ENCODE data around the gene NREP. TPM values are rescaled to one million over a fixed set of nuclear protein-coding genes. Genes with fewer than 3 reads are reported as not detected.

Gene NREP
- total RNA-seq, 6 experiments from 2014 or later: 32.0 to 89.1 (median 35.1) TPM

- H3K4me3 Mint-ChIP-seq: no peak overlapping the region
- peaks cover 16% of the 10 kb centered on the region for H3K4me1 Mint-ChIP-seq (ENCODE audit: low read depth)
- no peak for TF ChIP-seq CTCF (IDR thresholded peaks at IDR 0.05)
- H3K27ac Mint-ChIP-seq: no peak overlapping the region
- H3K27me3 Mint-ChIP-seq (ENCODE audit: insufficient read depth): no peaks in the 10 kb centered on the region
- H3K9me3 Mint-ChIP-seq: no peaks in the 10 kb centered on the region
- peaks cover 4% of the 10 kb centered on the region; the same call in 1 of the 2 replicates for H3K36me3 Mint-ChIP-seq (ENCODE audit: low read depth)
- DNase-seq: no peak
Observed at GRCh38 chr5:111795142-111795541, 38.1 kb upstream of the NREP start.

DNA sequence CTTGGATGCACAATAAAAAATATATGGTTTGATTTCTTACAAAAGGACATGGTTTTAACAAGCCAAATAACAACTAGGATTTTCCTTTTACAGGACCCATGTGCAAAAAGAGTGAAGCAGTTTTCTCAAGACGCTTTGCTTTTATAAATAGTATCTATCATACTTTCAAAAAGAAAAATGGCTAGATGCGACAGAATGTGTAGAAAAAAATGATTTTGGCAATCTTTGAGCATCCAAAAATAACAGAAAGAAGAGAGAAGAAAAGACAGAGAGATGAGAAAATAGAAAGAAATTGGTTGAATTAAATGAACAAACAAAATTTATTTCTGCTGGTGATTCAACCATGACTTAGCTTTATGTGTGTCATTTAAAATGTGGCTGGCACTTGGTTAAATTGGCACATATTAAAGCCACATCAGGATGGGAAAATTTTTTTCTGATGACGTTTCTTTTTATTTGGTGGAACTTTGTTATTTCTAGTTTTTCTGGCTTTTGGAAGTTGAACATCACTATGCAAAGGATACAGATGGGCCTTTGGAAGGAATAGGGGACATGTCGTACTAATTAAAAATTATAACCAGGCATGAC lies 35.6 kb upstream of the NREP start:
- Mint-ChIP-seq H3K36me3 (ENCODE audit: low read depth) (peaks cover 4% of the 10 kb centered on the region; the same call in 1 of the 2 replicates), H3K4me3 (no peak overlapping the region), H3K9me3 (no peaks in the 10 kb centered on the region), H3K27ac (0 out of 2 replicates have a peak overlapping the region, but pooled peaks have one; percentile 6), H3K27me3 (ENCODE audit: insufficient read depth) (no peaks in the 10 kb centered on the region), H3K4me1 (ENCODE audit: low read depth) (peaks cover 16% of the 10 kb centered on the region)
- DNase-seq: peak; percentile 48
- no peak for TF ChIP-seq CTCF (IDR thresholded peaks at IDR 0.05)

DNA sequence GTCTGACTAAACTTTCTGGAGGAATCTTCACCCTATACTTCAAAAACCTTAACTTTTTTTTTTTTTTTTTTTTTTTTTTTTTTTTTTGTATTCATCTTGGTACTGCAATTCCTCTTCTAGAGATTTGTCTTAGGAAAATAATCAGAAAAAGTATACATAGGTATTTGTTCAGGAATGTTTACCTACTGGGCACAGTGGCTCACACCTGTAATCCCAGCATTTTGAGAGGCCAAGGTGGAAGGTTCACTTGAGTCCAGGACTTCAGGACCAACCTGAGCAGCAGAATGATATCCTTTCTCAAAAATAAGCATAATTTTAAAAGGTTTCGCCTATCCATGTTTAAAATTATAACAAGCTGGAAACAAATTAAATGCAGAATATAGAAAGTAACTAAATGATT lies 33.3 kb upstream of the NREP start:
- no peak overlapping the region for H3K4me3 Mint-ChIP-seq
- no peak for DNase-seq
- TF ChIP-seq CTCF (IDR thresholded peaks at IDR 0.05): no peak
- peaks cover 16% of the 10 kb centered on the region for H3K4me1 Mint-ChIP-seq (ENCODE audit: low read depth)
- H3K27ac Mint-ChIP-seq: no peak overlapping the region
- no peaks in the 10 kb centered on the region for H3K27me3 Mint-ChIP-seq (ENCODE audit: insufficient read depth)
- no peaks in the 10 kb centered on the region for H3K9me3 Mint-ChIP-seq
- no peaks in the 10 kb centered on the region for H3K36me3 Mint-ChIP-seq (ENCODE audit: low read depth)

DNA sequence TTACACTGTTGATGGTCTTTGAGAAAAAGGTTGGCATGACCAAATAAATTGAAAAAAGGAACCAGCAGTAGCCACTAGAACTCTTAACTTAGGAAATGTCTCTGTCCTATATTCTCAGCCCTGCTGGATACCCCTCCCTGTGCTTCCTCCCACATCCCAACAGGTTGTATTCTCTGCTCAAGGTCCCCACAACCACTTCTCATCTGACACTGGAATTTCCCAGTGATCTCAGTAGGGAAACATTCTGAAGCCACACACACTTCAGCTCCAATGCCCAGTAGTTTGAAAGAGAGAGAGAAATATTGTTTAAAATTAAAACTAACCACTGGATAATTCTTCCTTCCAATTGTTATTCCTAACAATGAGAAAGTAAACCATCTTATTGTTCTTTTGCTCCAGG lies 30.0 kb upstream of the NREP start:
- DNase-seq: no peak
- peaks cover 1% of the 10 kb centered on the region for H3K4me1 Mint-ChIP-seq (ENCODE audit: low read depth)
- H3K4me3 Mint-ChIP-seq: no peak overlapping the region
- no peak overlapping the region for H3K27ac Mint-ChIP-seq
- H3K36me3 Mint-ChIP-seq (ENCODE audit: low read depth): no peaks in the 10 kb centered on the region
- H3K27me3 Mint-ChIP-seq (ENCODE audit: insufficient read depth): no peaks in the 10 kb centered on the region
- no peak for TF ChIP-seq CTCF (IDR thresholded peaks at IDR 0.05)
- H3K9me3 Mint-ChIP-seq: no peaks in the 10 kb centered on the region

DNA sequence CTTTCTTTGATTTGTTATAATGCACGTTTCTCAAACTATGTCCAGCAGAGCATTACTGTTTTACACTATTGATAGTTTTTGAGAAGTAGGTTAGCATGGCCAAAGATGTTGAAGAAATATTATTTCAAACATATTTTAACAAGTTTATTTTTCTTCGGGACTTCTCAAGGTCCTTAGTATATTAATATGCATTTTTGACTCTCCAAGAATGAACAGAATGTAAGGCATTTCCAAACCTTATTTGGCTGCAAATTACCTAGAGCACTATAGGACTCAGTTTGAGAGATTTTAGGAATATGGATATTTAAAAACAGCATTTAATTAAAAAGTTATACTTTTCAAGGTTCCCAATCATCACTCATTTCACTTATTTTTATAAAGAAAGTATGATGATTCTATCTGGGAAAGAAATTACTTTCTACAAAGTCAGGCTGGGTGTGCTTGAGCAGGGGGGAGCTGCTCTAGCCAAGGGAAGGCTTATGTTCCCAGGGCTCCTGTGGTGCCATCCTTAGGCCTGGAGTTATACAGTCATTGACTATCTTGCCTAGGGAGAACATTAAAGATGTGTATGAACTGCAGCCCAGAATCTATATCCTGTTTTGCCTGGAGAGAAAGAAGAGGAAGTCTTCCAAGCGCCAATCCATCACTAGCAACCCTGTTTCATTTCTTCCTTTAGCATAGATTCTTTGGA lies 27.6 kb upstream of the NREP start:
- Mint-ChIP-seq H3K4me1 (ENCODE audit: low read depth) (no peaks in the 10 kb centered on the region; the same call in 1 of the 2 replicates), H3K27me3 (ENCODE audit: insufficient read depth) (no peaks in the 10 kb centered on the region), H3K36me3 (ENCODE audit: low read depth) (no peaks in the 10 kb centered on the region), H3K9me3 (no peaks in the 10 kb centered on the region), H3K4me3 (no peak overlapping the region), H3K27ac (no peak overlapping the region)
- no peak for TF ChIP-seq CTCF (IDR thresholded peaks at IDR 0.05)
- DNase-seq: no peak

All from HFFc6 (cell line).